SU-DHL-6 (cell line): ENCODE results near the gene KRT71.

Source experiments
- H2AFZ ChIP-seq: fragments of 200-600 bp; sonication (generic); 2 replicates; pipeline ENCODE4 v1.6.1; 2014; ENCODE audit warnings: low read depth, mild to moderate bottlenecking, moderate library complexity, mixed read lengths, antibody characterized with exemption, low read length; ENCODE audit not compliant: severe bottlenecking
- H3F3A ChIP-seq: fragments of 200-600 bp; shearing (Covaris generic); 2 replicates; pipeline ENCODE4 v1.6.0; 2016; ENCODE audit warnings: antibody characterized with exemption, mild to moderate bottlenecking; ENCODE audit not compliant: insufficient read depth
- H3K27ac ChIP-seq: fragments of 200-600 bp; sonication (generic); 2 replicates; pipeline ENCODE4 v1.5.1; 2016; ENCODE audit warnings: low read depth, mild to moderate bottlenecking, low read length, moderate library complexity, mixed read lengths
- H3K27me3 ChIP-seq: fragments of 200-600 bp; sonication (generic), shearing (Covaris generic); 2 replicates; pipeline ENCODE4 v1.6.0; 2014; ENCODE audit warnings: mild to moderate bottlenecking, low read length
- H3K36me3 ChIP-seq: fragments of 200-600 bp; sonication (generic); 2 replicates; pipeline ENCODE4 v1.6.1; 2014; ENCODE audit warnings: mild to moderate bottlenecking, low read length, mixed read lengths
- H3K4me2 ChIP-seq: fragments of 300-600, 200-600 bp; shearing (Covaris generic), sonication (generic); 2 replicates; pipeline ENCODE4 v1.6.0; 2014; ENCODE audit warnings: low read length, low read depth, mild to moderate bottlenecking; ENCODE audit not compliant: poor library complexity, severe bottlenecking
- H3K4me3 ChIP-seq: fragments of 200-600 bp; sonication (generic); 2 replicates; pipeline ENCODE4 v1.5.1; 2014; ENCODE audit warnings: antibody characterized with exemption, low read length, mild to moderate bottlenecking, mixed read lengths; ENCODE audit not compliant: insufficient read depth, poor library complexity, severe bottlenecking
- H3K79me2 ChIP-seq: fragments of 200-600 bp; sonication (generic); 2 replicates; pipeline ENCODE4 v1.6.1; 2014; ENCODE audit warnings: mild to moderate bottlenecking, low read length, moderate library complexity; ENCODE audit not compliant: insufficient read depth
- H3K9ac ChIP-seq: fragments of 200-600 bp; sonication (generic); 2 replicates; pipeline ENCODE4 v1.7.0; 2014; ENCODE audit warnings: mild to moderate bottlenecking, low read length
- H3K9me2 ChIP-seq: fragments of 200-600 bp; sonication (generic); replicated peaks from 2 replicates; pipeline ENCODE4 v1.6.1; 2014; ENCODE audit warnings: low read length; ENCODE audit not compliant: insufficient read depth
- H3K9me3 ChIP-seq: fragments of 200-600 bp; sonication (generic); 2 replicates; pipeline ENCODE4 v1.6.1; 2014; ENCODE audit warnings: low read length, mixed read lengths; ENCODE audit not compliant: insufficient read depth
- H4K20me1 ChIP-seq: fragments of 200-600 bp; sonication (generic); 2 replicates; pipeline ENCODE4 v1.6.1; 2014; ENCODE audit warnings: low read depth, mild to moderate bottlenecking, antibody characterized with exemption, low read length, moderate library complexity, mixed read lengths
- CTCF ChIP-seq: fragments of 200-600 bp; sonication (generic); IDR thresholded peaks from one replicate; pipeline ENCODE4 v1.5.1; 2017; ENCODE audit warnings: antibody characterized with exemption, mild to moderate bottlenecking, low read length, moderate library complexity; ENCODE audit not compliant: insufficient read depth, poor library complexity, severe bottlenecking
- EZH2phosphoT487 ChIP-seq: fragments of 200-600 bp; sonication (generic), shearing (Covaris generic); conservative IDR thresholded peaks from 2 replicates; pipeline ENCODE4 v1.6.1; 2018; ENCODE audit warnings: mild to moderate bottlenecking, antibody characterized with exemption, low read length, moderate library complexity, mixed read lengths

KRT71 gene

GRCh38 chr12:52515927-52516831 is 36.8 kb downstream of the KRT71 start:
- Histone ChIP-seq H4K20me1 (no peaks in the 10 kb centered on the region; the same call in 1 of the 2 replicates), H3K9me2 (no peaks in the 10 kb centered on the region), H2AFZ (no peak overlapping the region), H3K4me2 (no peak overlapping the region), H3K27me3 (0 out of 2 replicates have a peak, but pooled peaks cover 4% of the 10 kb centered on the region), H3F3A (no peaks in the 10 kb centered on the region), H3K4me3 (no peak overlapping the region), H3K9me3 (no peaks in the 10 kb centered on the region), H3K79me2 (no peaks in the 10 kb centered on the region), H3K9ac (no peak overlapping the region), H3K27ac (no peak overlapping the region), H3K36me3 (no peaks in the 10 kb centered on the region)
- TF ChIP-seq EZH2phosphoT487, result no peak

GRCh38 chr12:52515319-52515646 is 37.7 kb downstream of the KRT71 start:
- no peak overlapping the region for H3K27ac ChIP-seq
- TF ChIP-seq EZH2phosphoT487 (no peak), CTCF (no peak)
- no peak overlapping the region for H3K9ac ChIP-seq
- no peaks in the 10 kb centered on the region for H3K79me2 ChIP-seq
- no peak overlapping the region for H2AFZ ChIP-seq
- no peaks in the 10 kb centered on the region for H3F3A ChIP-seq
- H4K20me1 ChIP-seq, result no peaks in the 10 kb centered on the region; the same call in 1 of the 2 replicates
- H3K9me2 ChIP-seq, result no peaks in the 10 kb centered on the region
- no peak overlapping the region for H3K4me3 ChIP-seq
- no peaks in the 10 kb centered on the region for H3K36me3 ChIP-seq
- 0 out of 2 replicates have a peak, but pooled peaks cover 4% of the 10 kb centered on the region for H3K27me3 ChIP-seq
- peaks cover 4% of the 10 kb centered on the region; the same call in 1 of the 2 replicates for H3K9me3 ChIP-seq
- no peak overlapping the region for H3K4me2 ChIP-seq

- Histone ChIP-seq H3K9ac (no peak overlapping the region), H3K9me2 (no peaks in the 10 kb centered on the region), H3K9me3 (peaks cover 5% of the 10 kb centered on the region; the same call in 1 of the 2 replicates), H3K4me3 (no peak overlapping the region), H3K27ac (no peak overlapping the region), H3K27me3 (0 out of 2 replicates have a peak, but pooled peaks cover 4% of the 10 kb centered on the region), H2AFZ (no peak overlapping the region), H4K20me1 (no peaks in the 10 kb centered on the region; the same call in 1 of the 2 replicates), H3K79me2 (no peaks in the 10 kb centered on the region), H3K36me3 (no peaks in the 10 kb centered on the region), H3K4me2 (no peak overlapping the region), H3F3A (no peaks in the 10 kb centered on the region)
- TF ChIP-seq CTCF, result no peak
- TF ChIP-seq EZH2phosphoT487, result no peak
Observed at GRCh38 chr12:52514471-52515318, 38.2 kb downstream of the KRT71 start.
